Measurements from ENCODE around the gene CCDC28A. TPM values are rescaled to one million over a fixed set of nuclear protein-coding genes. Genes with fewer than 3 reads are reported as not detected.

The CCDC28A gene
- total RNA-seq, 2 experiments from 2014 or later: 14.8 to 16.8 TPM

- DNase-seq (no peak), ATAC-seq (no peak)
- no peak overlapping the region for H3K27ac Mint-ChIP-seq
- POLR2A ChIA-PET: no interaction called here
- intact Hi-C loops (cut with DNase I, micrococcal nuclease): no loop called here
- no peaks in the 10 kb centered on the region for H3K4me1 Mint-ChIP-seq
- no peaks in the 10 kb centered on the region for H3K27me3 Mint-ChIP-seq
- peaks cover 3% of the 10 kb centered on the region for H3K9me3 Mint-ChIP-seq (ENCODE audit: low read depth)
- H3K4me3 Mint-ChIP-seq: no peak overlapping the region
- CTCF ChIA-PET: interaction anchor here (1.2 kb wide), 1 partner anchor 12 kb away, joined by 3 read pairs; no protein-coding TSS in a partner anchor
- H3K36me3 Mint-ChIP-seq (ENCODE audit: low read depth): no peaks in the 10 kb centered on the region
Measured at GRCh38 chr6:138837246-138837645, 63.7 kb downstream of the CCDC28A start.

Other genes with a start within 250 kb of the CCDC28A start
- not detected for gene ECT2L, start 22.3 kb downstream of the CCDC28A start, total RNA-seq
- gene REPS1, start 214.5 kb downstream of the CCDC28A start, total RNA-seq: 10 to 100 TPM; 60.3 to 90.9 TPM

Data from activated CD4-positive, alpha-beta T cell treated with anti-CD3 and anti-CD28 coated beads for 36 hours (primary cell).